GM15510 (cell line): ENCODE measurements around the gene CARMIL1.

Source experiments
- POLR2A ChIP-seq: IDR thresholded peaks from 3 replicates; pipeline ENCODE4 v1.6.1; 2011; ENCODE audit warnings: borderline replicate concordance; ENCODE audit not compliant: insufficient read length; ENCODE audit errors: extremely low read depth

CARMIL1 gene

DNA sequence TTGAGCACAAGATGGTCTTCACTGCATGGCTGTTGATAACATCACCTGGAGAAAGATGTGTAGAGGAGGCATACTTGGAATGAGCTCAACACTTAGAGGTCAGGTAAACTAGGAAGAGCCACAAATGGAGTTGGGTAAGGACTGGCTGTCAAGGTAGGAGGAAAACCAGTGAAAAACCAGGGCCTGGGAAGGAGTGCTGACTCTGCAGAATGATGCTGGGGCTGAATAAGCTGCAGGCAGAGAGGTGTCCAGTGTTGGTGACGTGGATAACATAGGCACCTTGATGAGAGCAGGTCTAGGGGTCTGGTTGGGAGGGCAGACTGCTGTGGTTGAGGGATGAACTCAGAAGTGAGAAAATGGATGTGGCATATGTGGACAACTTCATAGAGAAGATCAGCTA lies 160.2 kb downstream of the CARMIL1 start:
- no peak for TF ChIP-seq POLR2A

- TF ChIP-seq POLR2A = no peak
Observed at GRCh38 chr6:25441663-25442270, 162.6 kb downstream of the CARMIL1 start.

GRCh38 chr6:25442898-25443297 lies 163.7 kb downstream of the CARMIL1 start:
- TF ChIP-seq POLR2A = no peak

DNA sequence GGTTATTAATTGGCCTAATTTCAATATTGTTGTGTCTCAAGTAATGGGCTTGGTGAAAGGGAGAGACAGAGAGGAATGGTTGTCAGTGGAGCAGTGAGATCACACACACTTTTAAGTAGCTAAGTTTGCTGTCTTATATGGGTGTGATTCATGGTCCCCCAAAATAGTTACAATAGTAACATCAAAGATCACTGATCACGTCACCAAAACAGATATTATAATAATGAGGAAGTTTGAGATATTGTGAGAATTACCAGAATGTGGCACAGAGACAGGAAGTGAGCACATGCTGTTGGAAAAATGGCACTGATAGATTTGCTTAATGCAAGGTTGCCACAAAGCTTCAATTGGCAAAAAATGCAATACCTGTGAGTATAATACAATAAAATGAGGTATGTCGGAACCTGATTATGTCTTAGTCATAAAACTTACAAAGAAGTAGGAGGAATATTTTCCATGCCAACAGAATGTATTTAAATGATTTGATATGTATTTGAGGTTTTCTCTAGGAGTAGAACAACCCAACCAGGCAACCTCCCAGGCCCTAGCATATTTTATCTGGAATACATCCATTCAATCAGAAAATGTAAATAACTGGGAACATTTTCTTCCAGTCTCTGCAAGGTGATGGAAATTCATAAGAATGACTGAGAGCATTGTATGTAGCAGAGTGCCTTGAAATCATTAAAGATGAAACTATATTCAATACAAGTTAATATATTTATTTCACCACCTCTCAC lies 167.8 kb downstream of the CARMIL1 start:
- TF ChIP-seq POLR2A = no peak

DNA sequence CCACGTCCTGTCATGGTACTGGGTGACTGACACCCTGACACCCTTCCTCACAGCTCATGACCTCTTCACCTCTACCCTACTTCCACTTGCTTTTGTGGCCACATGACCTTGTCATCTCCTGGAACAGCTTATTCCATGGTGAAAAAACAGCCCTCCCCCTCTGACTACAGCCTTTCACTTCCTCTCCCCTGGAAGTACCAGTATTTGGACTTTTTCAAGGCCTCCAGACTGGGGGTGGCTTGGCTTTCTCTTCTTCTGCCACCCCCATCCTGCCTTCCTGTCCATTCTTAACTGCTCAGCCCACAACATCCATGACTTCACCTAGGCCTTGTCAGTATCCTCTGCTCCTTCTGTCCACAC lies 168.4 kb downstream of the CARMIL1 start:
- TF ChIP-seq POLR2A = no peak

- TF ChIP-seq POLR2A = no peak
Observed at GRCh38 chr6:25448965-25449538, 169.9 kb downstream of the CARMIL1 start.

DNA sequence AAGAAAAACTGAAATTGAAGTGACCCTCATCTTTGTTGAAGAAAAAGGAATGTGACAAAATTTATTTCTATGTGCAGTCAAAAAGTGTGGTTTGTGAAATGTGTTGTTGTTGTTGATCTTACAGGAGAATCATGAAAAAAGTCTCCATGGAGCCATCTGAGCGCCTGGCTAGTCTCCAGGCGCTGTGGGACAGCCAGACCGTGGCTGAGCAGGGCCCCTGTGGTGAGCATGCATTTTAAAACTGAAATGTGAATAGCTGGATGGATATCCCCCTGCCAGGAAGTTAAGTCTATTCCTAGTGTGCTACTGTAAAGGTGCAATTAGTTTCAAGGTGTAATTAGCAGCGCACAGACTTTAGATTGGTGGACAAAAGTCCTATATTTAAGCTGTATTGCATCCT lies 170.6 kb downstream of the CARMIL1 start:
- no peak for TF ChIP-seq POLR2A

DNA sequence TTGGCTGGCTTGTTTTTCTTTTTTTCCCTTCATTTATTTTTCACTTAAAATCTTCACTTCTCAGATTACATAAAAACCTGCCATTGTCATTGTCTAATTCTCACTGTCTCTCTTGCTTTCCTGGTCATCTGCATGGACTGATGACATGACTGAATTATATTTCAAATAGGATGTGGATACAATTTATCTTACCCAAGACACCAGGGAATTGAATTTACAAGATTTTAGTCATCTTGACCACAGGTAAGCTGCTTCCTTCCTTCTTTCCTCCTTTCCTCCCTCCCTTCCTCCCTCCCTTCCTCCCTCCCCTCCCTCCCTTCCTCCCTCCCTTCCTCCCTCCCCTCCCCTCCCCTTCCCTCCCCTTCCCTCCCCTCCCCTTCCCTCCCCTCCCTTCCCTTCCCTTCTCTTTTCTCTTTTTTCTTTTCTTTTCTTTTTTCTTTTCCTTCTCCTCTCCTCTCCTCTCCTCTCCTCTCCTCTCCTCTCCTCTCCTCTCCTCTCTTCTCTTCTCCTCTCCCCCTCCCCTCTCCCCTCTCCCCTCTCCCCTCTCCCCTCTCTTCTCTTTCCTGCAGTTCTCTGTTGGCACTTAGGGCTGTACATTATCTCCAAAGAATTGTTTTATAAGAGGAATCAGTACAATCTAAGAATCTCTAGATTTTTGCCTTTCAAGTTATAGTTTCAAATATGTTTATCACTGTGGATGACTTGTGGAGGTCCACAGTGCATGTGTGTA lies 171.5 kb downstream of the CARMIL1 start:
- TF ChIP-seq POLR2A = no peak

- no peak for TF ChIP-seq POLR2A
Observed at GRCh38 chr6:25452031-25452430, 172.9 kb downstream of the CARMIL1 start.

- TF ChIP-seq POLR2A = no peak
Observed at GRCh38 chr6:25453288-25453687, 174.1 kb downstream of the CARMIL1 start.

DNA sequence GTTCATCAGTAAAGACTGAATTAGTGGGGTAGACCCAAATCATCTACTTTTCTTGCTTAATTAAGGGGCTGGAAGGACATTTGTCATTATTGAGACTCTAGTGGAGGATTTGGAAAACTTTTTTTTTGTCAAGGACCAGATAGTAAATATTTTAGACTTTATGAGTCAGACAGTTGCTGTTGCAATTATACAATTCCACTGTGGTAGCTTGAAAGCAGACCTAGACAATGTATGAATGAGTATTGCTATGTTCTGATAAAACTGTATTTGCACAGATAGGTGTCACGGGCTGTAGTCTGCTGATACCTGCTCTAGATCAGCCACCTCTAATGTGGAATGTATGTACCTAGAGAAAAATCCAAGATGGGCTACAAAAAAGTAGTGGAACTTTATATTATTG lies 175.0 kb downstream of the CARMIL1 start:
- TF ChIP-seq POLR2A = no peak

- no peak for TF ChIP-seq POLR2A
Observed at GRCh38 chr6:25456249-25457040, 177.3 kb downstream of the CARMIL1 start.

GRCh38 chr6:25457516-25457915 lies 178.3 kb downstream of the CARMIL1 start:
- TF ChIP-seq POLR2A = no peak

- no peak for TF ChIP-seq POLR2A
Observed at GRCh38 chr6:25458485-25458884, 179.3 kb downstream of the CARMIL1 start.
